Measurements from ENCODE around the gene SLC35F3.
"Not testable (repeated sequence)": the region's sequence is repeated elsewhere in the genome, so short reads cannot be mapped to it uniquely, and the experiment has no call there.

The SLC35F3 gene

GRCh38 chr1:234300096-234300495 is 395.6 kb downstream of the SLC35F3 start:
- no peak for DNase-seq

GRCh38 chr1:234301663-234302062 is 397.2 kb downstream of the SLC35F3 start:
- not testable (repeated sequence) for DNase-seq

- DNase-seq, result no peak
These were observed 398.0 kb downstream of the SLC35F3 start for GRCh38 chr1:234302354-234302962.

DNA sequence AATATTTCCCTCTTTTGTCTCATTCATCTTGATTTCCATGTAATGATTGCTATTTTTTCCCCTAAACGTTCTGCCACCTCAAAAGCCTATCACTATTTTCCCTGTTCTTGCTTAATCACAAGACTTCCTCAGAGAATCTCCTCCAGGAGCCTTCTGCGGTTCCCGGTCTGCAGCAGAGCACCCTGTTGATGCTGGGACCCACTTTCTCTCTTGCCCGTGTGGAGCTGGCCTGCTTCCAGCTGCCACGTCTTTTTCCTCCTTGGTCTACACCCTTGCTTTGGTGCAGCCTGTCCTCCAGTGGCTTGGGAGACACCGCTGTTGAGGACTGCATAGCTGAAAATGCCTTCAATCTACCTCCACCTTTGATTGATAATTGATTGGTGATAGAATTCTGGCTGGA is 398.8 kb downstream of the SLC35F3 start:
- DNase-seq, result no peak

DNA sequence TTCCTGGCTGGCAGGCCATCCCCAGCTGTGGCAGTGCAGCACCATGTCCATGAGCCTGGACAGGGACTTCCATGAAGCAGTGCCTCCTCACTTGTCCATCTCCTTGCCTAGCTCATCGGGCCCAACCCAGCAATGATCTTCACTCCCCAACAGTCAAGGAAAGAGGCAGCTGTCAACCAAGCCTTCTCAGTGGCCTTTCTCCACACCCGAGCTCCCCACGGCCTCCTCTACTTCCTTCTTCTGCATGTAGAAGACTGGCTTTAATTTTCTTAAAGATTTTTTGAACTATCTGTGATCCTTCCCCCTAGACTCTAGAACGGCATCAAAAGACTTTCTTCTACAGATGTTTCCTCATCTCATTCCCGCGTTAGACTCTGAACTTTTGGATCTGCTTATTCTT is 403.2 kb downstream of the SLC35F3 start:
- no peak for DNase-seq

DNA sequence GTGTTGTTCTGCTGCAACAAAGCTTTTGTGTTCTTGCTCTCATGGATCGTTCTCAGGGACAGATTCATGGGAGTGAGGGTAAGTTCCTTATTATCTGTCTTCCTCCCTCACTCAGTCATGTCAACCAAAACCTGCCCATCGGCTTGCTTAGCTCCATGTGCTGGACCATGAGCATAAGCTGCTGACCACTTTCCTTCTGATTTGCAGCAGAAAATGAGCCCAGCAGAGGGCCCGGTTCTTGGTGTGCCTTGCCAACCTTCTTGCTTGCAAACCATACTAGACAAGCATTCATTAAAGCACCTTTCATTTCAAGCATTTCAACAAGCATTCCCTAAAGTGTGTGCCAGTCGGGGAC is 404.7 kb downstream of the SLC35F3 start:
- DNase-seq, result no peak

GRCh38 chr1:234309598-234310459 is 405.4 kb downstream of the SLC35F3 start:
- DNase-seq, result peak; percentile 27 to 45 (median 32)

DNA sequence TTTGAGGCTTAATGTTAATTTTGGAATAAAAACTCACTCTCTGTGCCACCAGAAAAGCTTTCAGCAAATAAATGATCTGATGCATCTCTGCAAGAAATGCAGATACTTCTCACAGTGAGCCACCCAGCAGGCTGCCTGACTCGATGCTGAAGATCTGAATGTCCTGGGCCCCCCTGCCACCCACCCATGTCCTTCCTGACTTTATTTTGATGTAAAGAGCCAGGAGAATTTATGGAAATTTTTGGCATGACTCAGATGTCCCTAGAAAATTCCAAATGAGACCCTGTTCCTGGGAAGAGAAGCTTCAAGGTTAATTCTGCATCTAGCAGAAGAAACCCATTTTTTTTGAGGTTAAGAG is 406.0 kb downstream of the SLC35F3 start:
- DNase-seq, result no peak

GRCh38 chr1:234311414-234311813 is 406.9 kb downstream of the SLC35F3 start:
- no peak for DNase-seq

GRCh38 chr1:234313171-234313570 is 408.7 kb downstream of the SLC35F3 start:
- no peak for DNase-seq

- DNase-seq, result peak in 1 of 4 experiments; percentile 9
These were observed 410.6 kb downstream of the SLC35F3 start for GRCh38 chr1:234315091-234315541.

DNA sequence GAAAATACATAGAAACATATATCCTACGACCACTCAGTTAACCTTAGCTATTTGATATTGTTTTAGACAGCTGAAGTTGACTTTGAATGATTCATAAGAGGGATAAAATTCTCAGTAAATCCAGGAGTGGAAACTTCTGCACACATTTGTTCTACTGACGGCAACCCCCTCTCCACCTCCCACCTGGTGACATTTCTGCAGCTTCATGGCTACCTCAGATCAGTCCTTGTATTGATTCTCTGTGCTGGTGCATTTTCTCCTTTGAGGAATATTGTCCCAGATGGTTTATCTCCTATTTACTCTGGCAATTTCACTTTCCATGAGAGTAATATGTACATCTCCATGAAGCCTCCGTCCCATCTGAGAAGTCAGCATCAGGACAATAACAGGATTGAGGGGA is 411.1 kb downstream of the SLC35F3 start:
- DNase-seq, result no peak

DNA sequence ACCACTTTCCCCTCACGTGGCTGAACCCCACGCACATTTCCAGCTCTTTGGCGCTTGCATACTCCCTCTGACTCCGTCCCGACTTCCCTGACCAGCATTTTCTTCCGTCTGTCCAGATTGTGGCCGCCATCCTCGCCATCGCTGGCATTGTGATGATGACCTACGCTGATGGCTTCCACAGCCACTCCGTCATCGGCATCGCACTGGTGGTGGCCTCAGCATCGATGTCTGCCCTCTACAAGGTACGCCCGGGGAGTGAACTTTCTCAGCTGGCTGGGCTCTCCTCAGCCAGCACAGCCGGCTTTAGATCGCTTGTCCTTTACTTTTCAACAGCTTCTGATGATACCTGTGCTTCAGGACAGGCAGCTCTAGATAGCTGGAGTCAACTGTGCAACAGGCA is 412.0 kb downstream of the SLC35F3 start:
- no peak for DNase-seq

DNA sequence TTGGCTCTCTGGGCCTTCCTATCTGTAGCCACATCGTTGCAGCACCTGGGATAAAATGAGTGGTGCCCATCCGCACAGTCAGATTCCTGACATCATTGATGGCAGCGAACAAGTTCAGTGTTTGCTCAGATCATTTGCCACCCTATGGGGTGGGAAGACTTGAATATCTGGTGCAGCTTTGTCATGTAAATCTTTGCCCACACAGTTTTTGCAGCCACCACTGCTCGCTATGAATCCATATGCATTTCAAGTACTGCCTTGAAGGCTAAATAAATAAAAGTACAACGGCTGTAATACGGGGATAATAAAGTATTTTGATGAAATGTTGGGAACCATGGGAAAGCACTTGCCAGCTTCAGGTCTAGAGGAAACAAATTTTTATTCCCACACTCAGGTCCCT is 412.5 kb downstream of the SLC35F3 start:
- no peak for DNase-seq

DNA sequence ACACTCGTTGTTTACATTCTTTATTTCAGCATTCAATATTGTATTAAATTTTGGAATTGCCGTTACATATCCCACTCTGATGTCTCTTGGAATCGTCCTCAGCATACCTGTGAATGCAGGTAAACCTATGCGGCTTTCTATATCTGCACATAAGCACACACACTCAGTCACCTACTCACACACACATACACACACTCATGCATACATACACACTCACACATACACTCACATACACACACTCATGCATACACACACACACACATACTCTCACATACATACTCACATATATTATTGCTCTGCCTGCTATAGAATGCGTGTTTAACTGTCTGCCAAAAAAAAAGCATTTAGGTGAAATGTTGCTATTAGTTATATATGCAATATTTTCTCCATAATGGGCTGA is 415.6 kb downstream of the SLC35F3 start:
- no peak for DNase-seq

- DNase-seq, result no peak
These were observed 416.1 kb downstream of the SLC35F3 start for GRCh38 chr1:234320549-234320948.

- DNase-seq, result no peak
These were observed 416.8 kb downstream of the SLC35F3 start for GRCh38 chr1:234321231-234321630.

GRCh38 chr1:234322097-234322496 is 417.6 kb downstream of the SLC35F3 start:
- no peak for DNase-seq

DNA sequence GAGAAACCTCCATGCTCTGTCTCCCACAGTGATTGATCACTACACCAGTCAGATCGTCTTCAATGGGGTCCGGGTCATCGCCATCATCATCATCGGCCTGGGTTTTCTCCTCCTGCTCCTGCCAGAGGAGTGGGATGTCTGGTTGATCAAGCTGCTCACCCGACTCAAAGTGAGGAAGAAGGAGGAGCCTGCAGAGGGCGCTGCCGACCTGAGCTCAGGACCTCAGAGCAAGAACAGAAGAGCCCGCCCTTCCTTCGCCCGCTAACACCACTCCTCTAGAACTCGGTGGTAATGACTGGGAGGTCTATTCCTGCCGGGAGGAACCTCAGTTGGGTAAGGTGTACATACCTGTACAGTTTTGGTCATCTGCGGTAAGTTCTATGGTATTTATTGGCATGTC is 418.5 kb downstream of the SLC35F3 start:
- DNase-seq, result peak in 1 of 4 experiments; percentile 8

DNA sequence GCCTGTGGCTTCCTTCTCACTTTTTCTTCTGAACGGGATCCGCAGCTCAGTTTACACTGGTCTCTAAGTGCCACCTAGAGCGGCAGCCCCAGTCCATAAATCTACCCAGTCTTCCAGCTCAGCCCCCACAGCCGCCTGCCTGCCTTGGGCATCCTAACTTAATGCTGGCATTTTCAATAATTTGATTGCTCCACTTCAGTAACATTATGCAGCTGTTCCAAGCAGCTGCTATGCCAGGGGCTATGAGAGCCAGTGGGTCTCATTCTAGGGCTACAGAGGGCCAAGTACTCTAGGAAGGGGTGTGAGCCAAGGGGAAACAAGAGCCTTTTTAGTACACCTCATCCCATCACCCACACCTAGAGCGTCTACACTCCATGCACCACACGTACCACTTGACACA is 420.3 kb downstream of the SLC35F3 start:
- no peak for DNase-seq

DNA sequence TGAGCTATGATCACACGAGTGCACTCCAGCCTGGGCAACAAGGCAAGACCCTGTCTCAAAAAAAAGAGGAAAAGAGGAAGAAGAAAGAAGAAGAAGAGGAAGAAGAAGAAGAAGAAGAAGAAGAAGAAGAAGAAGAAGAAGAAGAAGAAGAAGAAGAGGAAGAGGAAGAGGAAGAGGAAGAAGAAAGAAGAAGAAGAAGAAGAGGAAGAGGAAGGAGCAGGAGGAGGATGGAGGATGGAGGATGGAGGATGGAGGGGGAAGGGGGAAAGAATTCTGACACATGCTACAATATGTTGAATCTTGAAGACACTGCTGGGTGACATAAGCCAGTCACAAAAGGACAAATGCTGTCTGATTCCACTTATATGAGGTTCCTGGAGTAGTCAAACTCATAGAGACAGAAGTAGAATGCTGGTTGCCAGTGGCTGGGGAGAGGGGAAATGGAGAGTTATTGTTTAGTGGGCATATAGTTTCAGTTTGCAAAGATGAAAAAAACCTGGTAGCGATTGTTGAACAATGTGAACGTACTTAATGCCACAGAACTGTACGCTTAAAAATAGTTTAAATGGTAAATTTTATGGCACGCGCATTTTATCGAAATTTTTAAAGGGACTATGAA is 421.5 kb downstream of the SLC35F3 start:
- DNase-seq, result no peak

GRCh38 chr1:234326497-234327366 is 422.3 kb downstream of the SLC35F3 start:
- DNase-seq, result peak; percentile 37 to 54 (median 44)

DNA sequence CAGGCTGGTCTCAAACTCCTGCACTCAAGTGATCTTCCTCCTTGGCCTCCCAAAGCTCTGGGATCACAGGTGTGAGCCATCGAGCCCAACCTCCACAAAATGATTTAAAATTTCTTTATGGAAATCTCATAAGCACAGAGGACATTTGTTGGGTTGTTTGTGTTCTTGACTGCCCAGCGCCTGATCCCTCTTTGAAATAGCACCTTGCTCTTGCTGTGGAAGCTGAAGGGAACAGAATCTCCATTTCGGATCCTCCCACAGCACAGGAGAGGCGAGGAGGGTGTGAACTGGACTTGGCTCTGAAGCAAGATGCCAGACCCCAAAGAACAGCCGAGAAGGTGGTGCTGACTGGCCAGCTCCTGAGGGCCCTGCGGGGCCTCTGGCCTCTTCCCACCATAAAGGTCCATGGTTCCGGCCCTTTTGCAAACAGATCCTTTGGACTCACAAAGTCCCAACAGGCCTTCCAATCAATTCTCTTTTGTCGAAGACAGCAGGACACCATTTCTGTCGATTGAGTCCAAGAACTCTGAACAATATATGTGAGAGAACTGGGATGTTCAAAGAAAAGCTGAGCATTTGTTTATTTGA is 423.2 kb downstream of the SLC35F3 start:
- no peak for DNase-seq

All from activated CD4-positive, CD25-positive, alpha-beta regulatory T cell (primary cell).